PC-3 (cell line): ENCODE results near the gene OLFML2B. TPM values are rescaled to one million over a fixed set of nuclear protein-coding genes. Genes with fewer than 3 reads are reported as not detected.

ENCODE experiments used
- ATAC-seq: fragments of 200-7000 bp; cut with Tn5 transposase; 2 replicates; pipeline ENCODE4 v1.9.1; 2020; ENCODE audit warnings: mild to moderate bottlenecking, moderate library complexity
- BruUV-seq: library from RNA; stranded (reverse); fragments of 400-500 nt; replicated peaks from 2 replicates; lab custom pipeline; 2021; lab: Mats Ljungman, UMichigan
- CTCF ChIA-PET: fragments of 300-600 bp; sonication (Branson Sonifier 250); formaldehyde crosslinking; loops from one replicate; lab custom pipeline; 2022; ENCODE audit warnings: antibody characterized with exemption; lab: Charles Lee
- POLR2A ChIA-PET: fragments of 300-600 bp; sonication (Branson Sonifier 250); formaldehyde crosslinking; loops from one replicate; lab custom pipeline; 2022; ENCODE audit warnings: antibody characterized with exemption; ENCODE audit not compliant: unreplicated experiment; lab: Charles Lee
- DNase-seq: peaks from one replicate; pipeline ENCODE4 v3.0.0-alpha.2; 2015
- H2AFZ ChIP-seq: fragments of 300-600 bp; sonication (generic); 2 replicates; pipeline ENCODE4 v1.6.0; 2016; ENCODE audit warnings: antibody characterized with exemption, low read length
- H3F3A ChIP-seq: fragments of 300-600 bp; sonication (generic); one replicate; pipeline ENCODE4 v1.6.0; 2017; ENCODE audit warnings: antibody characterized with exemption, low read length, control low read depth, mild to moderate bottlenecking; ENCODE audit not compliant: unreplicated experiment
- H3K27ac ChIP-seq: fragments of 300-600 bp; sonication (generic); 2 replicates; pipeline ENCODE4 v1.5.1; 2016; ENCODE audit warnings: mild to moderate bottlenecking, low read length
- H3K27me3 ChIP-seq: fragments of 300-600 bp; sonication (generic); 2 replicates; pipeline ENCODE4 v1.6.1; 2016; ENCODE audit warnings: low read length, mixed read lengths
- H3K36me3 ChIP-seq: fragments of 300-600 bp; sonication (generic); 2 replicates; pipeline ENCODE4 v1.6.1; 2016; ENCODE audit warnings: low read depth, mixed run types, low read length, mixed read lengths
- H3K4me1 ChIP-seq: fragments of 300-600 bp; sonication (generic); 2 replicates; pipeline ENCODE4 v1.5.1; 2016; ENCODE audit warnings: low read length; ENCODE audit not compliant: insufficient read depth
- H3K4me2 ChIP-seq: fragments of 300-600 bp; sonication (generic); 2 replicates; pipeline ENCODE4 v1.6.0; 2016; ENCODE audit warnings: low read length
- H3K4me3 ChIP-seq: fragments of 300-600 bp; sonication (generic); 2 replicates; pipeline ENCODE4 v1.5.1; 2016; ENCODE audit warnings: mild to moderate bottlenecking, low read length, mixed read lengths
- H3K79me2 ChIP-seq: fragments of 300-600 bp; sonication (generic); 2 replicates; pipeline ENCODE4 v1.6.1; 2017; ENCODE audit warnings: low read length, mixed read lengths
- H3K9ac ChIP-seq: fragments of 300-600 bp; sonication (generic); 2 replicates; pipeline ENCODE4 v1.6.0; 2016; ENCODE audit warnings: mild to moderate bottlenecking, low read length
- H3K9me2 ChIP-seq: fragments of 300-600 bp; sonication (generic); replicated peaks from 2 replicates; pipeline ENCODE4 v1.6.1; 2016; ENCODE audit warnings: mixed run types, low read length, mixed read lengths
- H3K9me3 ChIP-seq: fragments of 300-600 bp; sonication (generic); 2 replicates; pipeline ENCODE4 v1.6.1; 2016; ENCODE audit warnings: low read length, mixed read lengths
- H4K20me1 ChIP-seq: fragments of 300-600 bp; sonication (generic); 2 replicates; pipeline ENCODE4 v1.6.1; 2016; ENCODE audit warnings: low read length, mixed read lengths
- EZH2 ChIP-seq: fragments of 300-600 bp; sonication (generic); IDR thresholded peaks from one replicate; pipeline ENCODE4 v1.6.1; 2017; ENCODE audit warnings: antibody characterized with exemption, mild to moderate bottlenecking, low read length; ENCODE audit not compliant: unreplicated experiment
- EZH2phosphoT487 ChIP-seq: fragments of 300-600 bp; sonication (generic); IDR thresholded peaks from 2 replicates; pipeline ENCODE4 v1.6.1; 2018; ENCODE audit warnings: mild to moderate bottlenecking, antibody characterized with exemption, low read length, borderline replicate concordance
- intact Hi-C: fragments of 100-400 bp; cut with micrococcal nuclease; formaldehyde crosslinking; loops from 2 replicates; pipeline ENCODE4 v1.9.0; 2023
- total RNA-seq: library from RNA; depleted of rRNA; stranded (reverse); fragments of >200 nt; gene quantifications from 2 replicates; pipeline ENCODE4 v1.2.3, GENCODE V29; 2014
- TF ChIP-seq, protein P1 (sequence below): fragments of 300-600 bp; sonication (generic); conservative IDR thresholded peaks from 2 replicates; pipeline ENCODE4 v1.5.1; 2017; ENCODE audit warnings: antibody characterized with exemption, low read depth, mild to moderate bottlenecking, low read length

The OLFML2B gene
- total RNA-seq, 1 experiment from 2014 or later, result 1.4 TPM

DNA sequence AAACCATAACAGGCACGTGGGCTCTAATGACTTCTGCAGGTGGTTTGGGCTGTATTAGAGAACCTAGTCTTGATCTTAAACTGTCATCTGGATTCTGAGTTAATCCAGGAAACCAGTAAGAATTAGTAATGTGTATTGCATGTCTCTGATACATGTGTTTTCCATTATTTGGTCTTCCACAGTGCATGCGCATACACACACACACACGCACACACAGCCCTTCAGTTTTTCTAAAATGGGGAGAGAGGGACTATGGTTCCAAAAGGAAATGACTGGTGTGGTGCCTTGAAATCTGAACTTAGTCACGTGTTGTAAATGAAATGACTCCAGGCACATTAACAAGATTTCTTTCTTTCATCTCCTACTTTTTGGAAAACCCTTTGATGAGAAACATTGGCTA, 67.6 kb downstream of the OLFML2B start:
- Histone ChIP-seq H3K79me2 (no peaks in the 10 kb centered on the region), H2AFZ (no peak overlapping the region), H3K4me2 (no peak overlapping the region), H3K27me3 (no peaks in the 10 kb centered on the region), H3K36me3 (0 out of 2 replicates have a peak, but pooled peaks cover 4% of the 10 kb centered on the region), H3K27ac (no peak overlapping the region), H3F3A (no peaks in the 10 kb centered on the region), H3K4me1 (peaks cover 2% of the 10 kb centered on the region), H3K4me3 (no peak overlapping the region), H3K9ac (no peak overlapping the region), H3K9me2 (no peaks in the 10 kb centered on the region), H3K9me3 (no peaks in the 10 kb centered on the region), H4K20me1 (no peaks in the 10 kb centered on the region)
- ATAC-seq (no peak), DNase-seq (no peak)
- no TSS peak for BruUV-seq
- TF ChIP-seq EZH2, result no peak
- no peak for TF ChIP-seq EZH2phosphoT487
- TF ChIP-seq, protein P1, sequence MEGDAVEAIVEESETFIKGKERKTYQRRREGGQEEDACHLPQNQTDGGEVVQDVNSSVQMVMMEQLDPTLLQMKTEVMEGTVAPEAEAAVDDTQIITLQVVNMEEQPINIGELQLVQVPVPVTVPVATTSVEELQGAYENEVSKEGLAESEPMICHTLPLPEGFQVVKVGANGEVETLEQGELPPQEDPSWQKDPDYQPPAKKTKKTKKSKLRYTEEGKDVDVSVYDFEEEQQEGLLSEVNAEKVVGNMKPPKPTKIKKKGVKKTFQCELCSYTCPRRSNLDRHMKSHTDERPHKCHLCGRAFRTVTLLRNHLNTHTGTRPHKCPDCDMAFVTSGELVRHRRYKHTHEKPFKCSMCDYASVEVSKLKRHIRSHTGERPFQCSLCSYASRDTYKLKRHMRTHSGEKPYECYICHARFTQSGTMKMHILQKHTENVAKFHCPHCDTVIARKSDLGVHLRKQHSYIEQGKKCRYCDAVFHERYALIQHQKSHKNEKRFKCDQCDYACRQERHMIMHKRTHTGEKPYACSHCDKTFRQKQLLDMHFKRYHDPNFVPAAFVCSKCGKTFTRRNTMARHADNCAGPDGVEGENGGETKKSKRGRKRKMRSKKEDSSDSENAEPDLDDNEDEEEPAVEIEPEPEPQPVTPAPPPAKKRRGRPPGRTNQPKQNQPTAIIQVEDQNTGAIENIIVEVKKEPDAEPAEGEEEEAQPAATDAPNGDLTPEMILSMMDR, result no peak
- ChIA-PET CTCF (no interaction called here), POLR2A (no interaction called here)
- intact Hi-C loops, result no loop called here

GRCh38 chr1:161955606-161956005, 68.1 kb downstream of the OLFML2B start:
- POLR2A ChIA-PET, result no interaction called here
- no peak overlapping the region for H2AFZ ChIP-seq
- no peaks in the 10 kb centered on the region for H3K9me2 ChIP-seq
- 0 out of 2 replicates have a peak, but pooled peaks cover 4% of the 10 kb centered on the region for H3K36me3 ChIP-seq
- H3K4me1 ChIP-seq, result no peaks in the 10 kb centered on the region; the same call in 1 of the 2 replicates
- no peak overlapping the region for H3K4me3 ChIP-seq
- no peak for TF ChIP-seq EZH2
- TF ChIP-seq, protein P1, result no peak
- TF ChIP-seq EZH2phosphoT487, result no peak
- H3K4me2 ChIP-seq, result no peak overlapping the region
- H3F3A ChIP-seq, result no peaks in the 10 kb centered on the region
- no peaks in the 10 kb centered on the region for H3K9me3 ChIP-seq
- intact Hi-C loops, result no loop called here
- CTCF ChIA-PET, result no interaction called here
- no peak overlapping the region for H3K27ac ChIP-seq
- no peak overlapping the region for H3K9ac ChIP-seq
- H3K27me3 ChIP-seq, result no peaks in the 10 kb centered on the region
- no peaks in the 10 kb centered on the region for H4K20me1 ChIP-seq
- ATAC-seq, result no peak
- DNase-seq, result no peak
- H3K79me2 ChIP-seq, result no peaks in the 10 kb centered on the region
- no TSS peak for BruUV-seq

DNA sequence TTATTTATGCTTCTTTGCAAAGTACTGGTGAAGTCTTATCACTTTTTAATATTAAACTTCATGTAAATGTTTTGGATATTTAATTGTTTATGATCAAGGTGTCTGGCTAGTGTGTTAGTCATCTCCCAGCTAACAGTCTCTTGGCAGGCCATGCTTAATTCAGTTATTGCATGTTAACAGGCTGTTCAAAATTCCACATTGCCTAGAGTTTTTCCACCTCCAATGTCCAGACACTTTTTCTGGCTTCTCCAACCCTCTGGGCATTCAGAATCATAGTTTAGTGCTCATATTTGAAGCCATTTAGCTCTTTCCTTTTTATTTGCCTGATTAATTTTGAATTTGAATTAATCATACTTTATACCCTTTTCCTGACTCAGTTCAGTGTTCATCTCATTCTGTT, 69.2 kb downstream of the OLFML2B start:
- H3K4me3 ChIP-seq, result no peak overlapping the region
- no peak overlapping the region for H3K4me2 ChIP-seq
- H3K79me2 ChIP-seq, result no peaks in the 10 kb centered on the region
- H3K36me3 ChIP-seq, result 0 out of 2 replicates have a peak, but pooled peaks cover 4% of the 10 kb centered on the region
- TF ChIP-seq EZH2 (no peak), EZH2phosphoT487 (no peak)
- TF ChIP-seq, protein P1, result no peak
- no peaks in the 10 kb centered on the region for H4K20me1 ChIP-seq
- H2AFZ ChIP-seq, result no peak overlapping the region
- H3K9me3 ChIP-seq, result no peaks in the 10 kb centered on the region
- ATAC-seq, result peak; percentile 59
- H3K27me3 ChIP-seq, result no peaks in the 10 kb centered on the region
- intact Hi-C loops, result no loop called here
- H3F3A ChIP-seq, result no peaks in the 10 kb centered on the region
- H3K27ac ChIP-seq, result no peak overlapping the region
- DNase-seq, result no peak
- H3K9ac ChIP-seq, result no peak overlapping the region
- ChIA-PET POLR2A (no interaction called here), CTCF (interaction anchor here (0.6 kb wide), 1 partner anchor 72 kb away, joined by 3 read pairs; no protein-coding TSS in a partner anchor)
- no peaks in the 10 kb centered on the region for H3K9me2 ChIP-seq
- peaks cover 4% of the 10 kb centered on the region; the same call in 1 of the 2 replicates for H3K4me1 ChIP-seq
- no TSS peak for BruUV-seq
